Neural cell (in vitro differentiated cells): ENCODE results near the gene TDRD10. TPM values are rescaled to one million over a fixed set of nuclear protein-coding genes. Genes with fewer than 3 reads are reported as not detected.

Source experiments
- H2AFZ ChIP-seq: fragments of 200-600, 300-800 bp; sonication (generic), shearing (Covaris generic); 2 replicates; pipeline ENCODE4 v1.6.0; 2014; ENCODE audit warnings: low read depth, mild to moderate bottlenecking, antibody characterized with exemption, low read length, moderate library complexity
- H3F3A ChIP-seq: fragments of 200-600 bp; shearing (Covaris generic); 2 replicates; pipeline ENCODE4 v1.6.1; 2016; ENCODE audit warnings: mild to moderate bottlenecking, moderate library complexity, mixed read lengths, antibody characterized with exemption, low read length; ENCODE audit not compliant: insufficient read depth, poor library complexity, severe bottlenecking
- H3K27ac ChIP-seq: fragments of 200-600, 300-800 bp; sonication (generic), shearing (Covaris generic); 2 replicates; pipeline ENCODE4 v1.5.1; 2014; ENCODE audit warnings: mild to moderate bottlenecking, low read length, moderate library complexity
- H3K27me3 ChIP-seq: fragments of 300-800, 200-600 bp; sonication (generic), shearing (Covaris generic); 2 replicates; pipeline ENCODE4 v1.6.0; 2014; ENCODE audit warnings: mild to moderate bottlenecking, low read depth, low read length, moderate library complexity; ENCODE audit not compliant: insufficient read depth
- H3K36me3 ChIP-seq: fragments of 300-800, 200-600 bp; sonication (generic), shearing (Covaris generic); 2 replicates; pipeline ENCODE4 v1.5.1; 2014; ENCODE audit warnings: mild to moderate bottlenecking, antibody characterized with exemption, low read length, moderate library complexity; ENCODE audit not compliant: insufficient read depth
- H3K4me2 ChIP-seq: fragments of 300-800, 200-600 bp; sonication (generic), shearing (Covaris generic); 2 replicates; pipeline ENCODE4 v1.6.0; 2014; ENCODE audit warnings: mild to moderate bottlenecking, low read length
- H3K4me3 ChIP-seq: fragments of 300-800, 200-600 bp; sonication (generic), shearing (Covaris generic); 2 replicates; pipeline ENCODE4 v1.5.1; 2014; ENCODE audit warnings: mild to moderate bottlenecking, low read length, moderate library complexity
- H3K79me2 ChIP-seq: fragments of 200-600 bp; shearing (Covaris generic); replicated peaks from 2 replicates; pipeline ENCODE4 v1.6.0; 2014; ENCODE audit warnings: mild to moderate bottlenecking, low read length, moderate library complexity; ENCODE audit not compliant: insufficient read depth
- H3K9ac ChIP-seq: fragments of 300-800, 200-600 bp; sonication (generic), shearing (Covaris generic); 2 replicates; pipeline ENCODE4 v1.6.1; 2016; ENCODE audit warnings: mild to moderate bottlenecking, low read length, mixed read lengths
- H3K9me2 ChIP-seq: fragments of 200-600 bp; shearing (Covaris generic); 2 replicates; pipeline ENCODE4 v1.6.1; 2016; ENCODE audit warnings: mild to moderate bottlenecking, low read length, mixed read lengths; ENCODE audit not compliant: insufficient read depth
- H3K9me3 ChIP-seq: fragments of 200-600, 300-800 bp; sonication (generic), shearing (Covaris generic); 2 replicates; pipeline ENCODE4 v1.6.1; 2016; ENCODE audit warnings: mild to moderate bottlenecking, mixed run types, low read length, moderate library complexity, mixed read lengths
- H4K20me1 ChIP-seq: fragments of 200-600 bp; shearing (Covaris generic); 2 replicates; pipeline ENCODE4 v1.6.1; 2016; ENCODE audit warnings: mild to moderate bottlenecking, mixed run types; ENCODE audit not compliant: insufficient read depth
- CTCF ChIP-seq: fragments of 450-650 bp; IDR thresholded peaks from 2 replicates; pipeline ENCODE4 v1.5.1; 2014; ENCODE audit warnings: antibody characterized with exemption, mild to moderate bottlenecking, moderate library complexity; ENCODE audit not compliant: poor library complexity, severe bottlenecking
- EP300 ChIP-seq: fragments of 450-650 bp; conservative IDR thresholded peaks from 2 replicates; pipeline ENCODE4 v1.6.1; 2014; ENCODE audit warnings: antibody characterized with exemption, mild to moderate bottlenecking, moderate library complexity; ENCODE audit not compliant: poor library complexity, severe bottlenecking
- EZH2 ChIP-seq: fragments of 200-600, 300-800 bp; shearing (Covaris generic), sonication (generic); IDR thresholded peaks from 2 replicates; pipeline ENCODE4 v1.6.1; 2014; ENCODE audit warnings: antibody characterized with exemption, low read length, borderline replicate concordance, mild to moderate bottlenecking; ENCODE audit not compliant: insufficient read depth, poor library complexity, severe bottlenecking
- MXI1 ChIP-seq: fragments of 450-650 bp; conservative IDR thresholded peaks from 2 replicates; pipeline ENCODE4 v1.6.1; 2014; ENCODE audit warnings: antibody characterized with exemption, mild to moderate bottlenecking; ENCODE audit not compliant: poor library complexity, severe bottlenecking
- POLR2AphosphoS5 ChIP-seq: IDR thresholded peaks from 2 replicates; pipeline ENCODE4 v1.6.1; 2012
- RAD21 ChIP-seq: fragments of 450-650 bp; conservative IDR thresholded peaks from 2 replicates; pipeline ENCODE4 v1.6.1; 2014; ENCODE audit warnings: antibody characterized with exemption, mild to moderate bottlenecking, moderate library complexity
- REST ChIP-seq: IDR thresholded peaks from 2 replicates; pipeline ENCODE4 v1.6.1; 2012; ENCODE audit warnings: borderline replicate concordance
- SMC3 ChIP-seq: fragments of 450-650 bp; conservative IDR thresholded peaks from 2 replicates; pipeline ENCODE4 v1.6.1; 2014; ENCODE audit warnings: antibody characterized with exemption, mild to moderate bottlenecking, moderate library complexity; ENCODE audit not compliant: poor library complexity
- TAF1 ChIP-seq: IDR thresholded peaks from 2 replicates; pipeline ENCODE4 v1.6.1; 2012; ENCODE audit warnings: low read depth
- polyA plus RNA-seq: library from polyadenylated mRNA; depleted of rRNA; stranded (reverse); fragments of >200 nt; gene quantifications from 2 replicates; pipeline ENCODE4 v1.2.3, GENCODE V29; 2014

The TDRD10 gene
- polyA plus RNA-seq, 1 donor from 2014 or later: not detected

- no peak overlapping the region for H3K27ac ChIP-seq
- no peak overlapping the region for H3K4me2 ChIP-seq
- no peaks in the 10 kb centered on the region for H3K27me3 ChIP-seq
- H2AFZ ChIP-seq: no peak overlapping the region
- H4K20me1 ChIP-seq: no peaks in the 10 kb centered on the region
- no peaks in the 10 kb centered on the region for H3K79me2 ChIP-seq
- H3K9me3 ChIP-seq: no peaks in the 10 kb centered on the region
- H3K9ac ChIP-seq: no peak overlapping the region
- TF ChIP-seq REST: no peak
- TF ChIP-seq RAD21: no peak
- no peak for TF ChIP-seq POLR2AphosphoS5
- no peak for TF ChIP-seq SMC3
- no peak for TF ChIP-seq TAF1
- H3K36me3 ChIP-seq: no peaks in the 10 kb centered on the region
- no peak overlapping the region for H3K4me3 ChIP-seq
- H3K9me2 ChIP-seq: no peaks in the 10 kb centered on the region
- no peaks in the 10 kb centered on the region for H3F3A ChIP-seq
Measured at GRCh38 chr1:154466206-154466605, 35.8 kb upstream of the TDRD10 start.

- H3K27me3 ChIP-seq: no peaks in the 10 kb centered on the region
- no peaks in the 10 kb centered on the region for H3K79me2 ChIP-seq
- H2AFZ ChIP-seq: no peak overlapping the region
- no peaks in the 10 kb centered on the region for H3K36me3 ChIP-seq
- no peaks in the 10 kb centered on the region for H3K9me2 ChIP-seq
- no peak overlapping the region for H3K4me2 ChIP-seq
- no peaks in the 10 kb centered on the region for H4K20me1 ChIP-seq
- no peak overlapping the region for H3K27ac ChIP-seq
- H3K9ac ChIP-seq: no peak overlapping the region
- no peak for TF ChIP-seq SMC3
- TF ChIP-seq TAF1: no peak
- TF ChIP-seq CTCF: no peak
- no peak for TF ChIP-seq EZH2
- TF ChIP-seq POLR2AphosphoS5: no peak
- no peak for TF ChIP-seq MXI1
- TF ChIP-seq REST: no peak
- no peak for TF ChIP-seq EP300
- no peaks in the 10 kb centered on the region for H3K9me3 ChIP-seq
- H3F3A ChIP-seq: no peaks in the 10 kb centered on the region
- no peak overlapping the region for H3K4me3 ChIP-seq
Measured at GRCh38 chr1:154466921-154467417, 35.0 kb upstream of the TDRD10 start.
